OCI-LY1 (cell line): ENCODE results near the gene ERG.

ENCODE experiments used
- H2AFZ ChIP-seq: fragments of 200-600 bp; sonication (generic), shearing (Covaris generic); 2 replicates; pipeline ENCODE4 v1.6.0; 2014; ENCODE audit warnings: antibody characterized with exemption, mild to moderate bottlenecking, low read length
- H3F3A ChIP-seq: fragments of 200-600 bp; sonication (generic), shearing (Covaris generic); 2 replicates; pipeline ENCODE4 v1.6.0; 2014; ENCODE audit warnings: mild to moderate bottlenecking, antibody characterized with exemption, low read length, moderate library complexity; ENCODE audit not compliant: insufficient read depth
- H3K27ac ChIP-seq: fragments of 200-600 bp; sonication (generic); 2 replicates; pipeline ENCODE4 v1.5.1; 2014; ENCODE audit warnings: low read length, mixed run types, mild to moderate bottlenecking, low read depth; ENCODE audit not compliant: poor library complexity, severe bottlenecking
- H3K27me3 ChIP-seq: fragments of 200-600 bp; sonication (generic); 2 replicates; pipeline ENCODE4 v1.6.0; 2014; ENCODE audit warnings: antibody characterized with exemption, mild to moderate bottlenecking, low read length, moderate library complexity; ENCODE audit not compliant: insufficient read depth
- H3K36me3 ChIP-seq: fragments of 200-600 bp; sonication (generic); 2 replicates; pipeline ENCODE4 v1.6.1; 2014; ENCODE audit warnings: mild to moderate bottlenecking, antibody characterized with exemption, low read length, moderate library complexity, mixed read lengths; ENCODE audit not compliant: insufficient read depth
- H3K4me1 ChIP-seq: fragments of 200-600 bp; sonication (generic); 2 replicates; pipeline ENCODE4 v1.5.1; 2014; ENCODE audit warnings: mild to moderate bottlenecking, low read length, moderate library complexity; ENCODE audit not compliant: insufficient read depth, severe bottlenecking
- H3K4me2 ChIP-seq: fragments of 200-600 bp; sonication (generic), shearing (Covaris generic); 2 replicates; pipeline ENCODE4 v1.6.1; 2014; ENCODE audit warnings: low read length
- H3K4me3 ChIP-seq: fragments of 200-600 bp; sonication (generic); 2 replicates; pipeline ENCODE4 v1.5.1; 2014; ENCODE audit warnings: low read length, low read depth, mild to moderate bottlenecking, mixed read lengths; ENCODE audit not compliant: poor library complexity, severe bottlenecking
- H3K79me2 ChIP-seq: fragments of 200-600 bp; shearing (Covaris generic); 2 replicates; pipeline ENCODE4 v1.6.1; 2016; ENCODE audit warnings: mixed run types, low read length, mixed read lengths; ENCODE audit not compliant: insufficient read depth
- H3K9ac ChIP-seq: fragments of 200-600 bp; sonication (generic), shearing (Covaris generic); 2 replicates; pipeline ENCODE4 v1.6.1; 2014; ENCODE audit warnings: mild to moderate bottlenecking, low read length, mixed read lengths
- H3K9me2 ChIP-seq: fragments of 200-600 bp; sonication (generic), shearing (Covaris generic); 2 replicates; pipeline ENCODE4 v1.6.1; 2014; ENCODE audit warnings: low read depth, mild to moderate bottlenecking, low read length, mixed read lengths
- H3K9me3 ChIP-seq: fragments of 200-600 bp; shearing (Covaris generic); 2 replicates; pipeline ENCODE4 v1.6.1; 2014; ENCODE audit warnings: low read length, mixed read lengths
- H4K20me1 ChIP-seq: fragments of 200-600 bp; sonication (generic), shearing (Covaris generic); 2 replicates; pipeline ENCODE4 v1.6.0; 2016; ENCODE audit warnings: mild to moderate bottlenecking, low read length; ENCODE audit not compliant: insufficient read depth
- CTCF ChIP-seq: fragments of 200-600 bp; sonication (generic), shearing (Covaris generic); IDR thresholded peaks from 2 replicates; pipeline ENCODE4 v1.5.1; 2017; ENCODE audit warnings: mild to moderate bottlenecking, antibody characterized with exemption, low read length, moderate library complexity, mixed read lengths
- EZH2 ChIP-seq: fragments of 200-600 bp; sonication (generic), shearing (Covaris generic); IDR thresholded peaks from 2 replicates; pipeline ENCODE4 v1.8.0; 2017; ENCODE audit warnings: borderline replicate concordance, mixed run types, mild to moderate bottlenecking, antibody characterized with exemption, low read length, moderate library complexity, mixed read lengths

ERG gene

GRCh38 chr21:38470755-38471154 lies 27.5 kb downstream of the ERG start:
- Histone ChIP-seq H3K9ac (no peak overlapping the region), H3K4me1 (no peaks in the 10 kb centered on the region), H3K36me3 (no peaks in the 10 kb centered on the region), H3K27me3 (no peaks in the 10 kb centered on the region), H2AFZ (no peak overlapping the region), H3K4me3 (no peak overlapping the region), H3K9me3 (no peaks in the 10 kb centered on the region), H3K79me2 (no peaks in the 10 kb centered on the region), H3K27ac (no peak overlapping the region), H3F3A (no peaks in the 10 kb centered on the region), H4K20me1 (no peaks in the 10 kb centered on the region), H3K9me2 (no peaks in the 10 kb centered on the region), H3K4me2 (no peak overlapping the region)
- TF ChIP-seq CTCF (no peak), EZH2 (no peak)

GRCh38 chr21:38469642-38470041 lies 28.6 kb downstream of the ERG start:
- no peaks in the 10 kb centered on the region for H3K9me2 ChIP-seq
- H3K9me3 ChIP-seq = no peaks in the 10 kb centered on the region
- no peak overlapping the region for H3K9ac ChIP-seq
- TF ChIP-seq CTCF (no peak), EZH2 (no peak)
- no peaks in the 10 kb centered on the region for H3K36me3 ChIP-seq
- H3F3A ChIP-seq = no peaks in the 10 kb centered on the region
- H3K4me1 ChIP-seq = no peaks in the 10 kb centered on the region
- H3K27me3 ChIP-seq = no peaks in the 10 kb centered on the region
- no peak overlapping the region for H2AFZ ChIP-seq
- no peak overlapping the region for H3K4me3 ChIP-seq
- H4K20me1 ChIP-seq = no peaks in the 10 kb centered on the region
- no peak overlapping the region for H3K27ac ChIP-seq
- no peak overlapping the region for H3K4me2 ChIP-seq
- no peaks in the 10 kb centered on the region for H3K79me2 ChIP-seq

GRCh38 chr21:38468989-38469388 lies 29.3 kb downstream of the ERG start:
- Histone ChIP-seq H3K9me3 (no peaks in the 10 kb centered on the region), H3K4me1 (no peaks in the 10 kb centered on the region), H3F3A (no peaks in the 10 kb centered on the region), H3K79me2 (no peaks in the 10 kb centered on the region), H3K36me3 (no peaks in the 10 kb centered on the region), H3K4me2 (no peak overlapping the region), H3K9me2 (no peaks in the 10 kb centered on the region), H3K27me3 (no peaks in the 10 kb centered on the region), H3K4me3 (no peak overlapping the region), H2AFZ (no peak overlapping the region), H4K20me1 (no peaks in the 10 kb centered on the region), H3K9ac (no peak overlapping the region), H3K27ac (no peak overlapping the region)
- no peak for TF ChIP-seq EZH2
- no peak for TF ChIP-seq CTCF
